HG03066 (cell line): ENCODE results near the gene UBE2V1.
"Not testable (repeated sequence)": the region's sequence is repeated elsewhere in the genome, so short reads cannot be mapped to it uniquely, and the experiment has no call there.

Source experiments
- ATAC-seq: cut with Tn5 transposase; IDR thresholded peaks from one replicate; pipeline ENCODE4 v1.9.1; 2021; ENCODE audit warnings: low read depth; ENCODE audit not compliant: unreplicated experiment

UBE2V1 gene

DNA sequence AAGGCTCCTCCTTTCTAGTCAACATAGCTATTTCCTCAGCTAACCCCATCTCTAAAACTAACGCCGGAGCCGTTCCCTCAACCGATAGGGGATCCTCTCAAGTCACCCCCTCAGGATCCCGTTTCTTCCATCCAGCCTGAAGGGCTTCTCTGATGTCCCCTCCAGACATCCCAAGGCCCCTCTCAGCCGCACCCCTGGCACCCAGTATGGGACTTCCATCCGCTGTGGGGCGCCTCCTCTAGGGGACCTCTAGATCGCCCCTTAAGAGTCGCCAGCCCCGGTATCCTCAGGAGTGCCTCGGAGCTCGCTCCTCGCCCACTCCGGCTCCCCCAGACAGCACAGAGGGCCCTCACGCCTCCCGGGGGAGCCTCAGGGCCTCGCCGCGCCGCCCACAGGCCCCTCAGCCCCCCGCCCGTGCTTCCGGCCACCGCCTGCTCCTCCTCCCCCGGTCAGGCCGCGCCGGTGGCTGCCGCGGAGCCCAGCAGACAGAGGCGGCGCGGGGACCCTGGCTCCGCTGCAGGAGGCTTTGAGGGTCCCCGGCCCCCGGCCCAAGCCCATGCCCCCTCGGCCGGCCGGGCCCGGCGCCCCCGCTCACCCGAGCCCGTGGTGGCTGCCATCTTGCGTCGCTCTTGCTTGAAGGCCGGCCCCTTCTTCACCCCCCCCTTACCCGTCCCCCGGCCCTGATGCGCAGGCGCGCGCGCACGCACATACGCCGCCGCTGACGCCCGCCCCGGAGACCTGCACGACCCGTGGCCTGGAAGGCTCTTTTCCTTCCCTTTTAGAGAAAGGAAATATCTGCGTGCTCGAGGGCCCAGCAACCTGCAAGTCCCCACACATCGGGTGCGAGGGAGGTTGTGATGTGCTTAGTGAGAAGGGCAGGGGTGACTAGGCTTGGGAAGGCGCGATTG, at the start of gene UBE2V1:
UBE2V1 (minus strand) TSS at position 639 of the 908 bp plus-strand sequence; CDS start at position 617, 22 bp downstream.
- ATAC-seq = no peak

DNA sequence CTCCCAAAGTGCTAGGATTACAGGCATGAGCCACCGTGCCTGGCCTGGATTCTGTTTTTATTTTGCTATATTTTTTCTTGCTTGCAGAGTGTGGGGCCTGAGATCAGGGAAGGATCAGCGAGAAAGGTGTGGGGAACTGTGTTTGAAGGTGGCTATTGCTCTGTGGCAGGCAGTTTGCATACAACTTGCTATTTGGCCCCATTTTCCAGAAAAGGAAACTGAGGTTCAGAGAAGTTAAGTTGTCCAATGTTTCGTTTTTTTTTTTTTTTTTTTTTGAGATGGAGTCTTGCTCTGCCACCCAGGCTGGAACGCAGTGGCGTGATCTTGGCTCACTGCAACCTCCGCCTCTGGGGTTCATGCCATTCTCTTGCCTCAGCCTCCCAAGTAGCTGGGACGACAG, 48.5 kb upstream of the UBE2V1 start:
- not testable (repeated sequence) for ATAC-seq

GRCh38 chr20:50153500-50154377, 40.8 kb upstream of the UBE2V1 start, which contains the start of gene PEDS1:
TSS of gene PEDS1 (minus strand) at chr20:50153723. CDS start at chr20:50153637, 86 bp downstream.
- ATAC-seq = peak; percentile 91

DNA sequence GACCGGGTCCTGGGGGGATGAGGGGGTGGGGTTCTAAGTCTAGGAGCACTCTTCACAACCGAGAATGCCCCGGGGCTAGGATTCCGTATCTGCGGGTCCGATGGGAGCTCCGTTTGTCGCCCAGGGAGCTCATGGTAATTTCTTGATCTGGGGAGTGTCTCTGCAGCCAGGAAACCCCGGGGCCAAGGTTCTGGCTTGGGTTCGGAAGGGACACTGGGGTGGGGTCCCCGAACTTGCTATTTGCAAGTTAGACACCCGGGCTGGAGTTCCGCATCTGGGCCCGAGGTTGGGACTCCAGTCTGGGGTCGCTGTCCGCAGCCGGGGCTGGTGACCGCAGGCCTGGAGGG, 40.2 kb upstream of the UBE2V1 start:
- peak; percentile 18 for ATAC-seq

GRCh38 chr20:50152394-50153152, 39.6 kb upstream of the UBE2V1 start:
- ATAC-seq = no peak

GRCh38 chr20:50151034-50151743, 38.2 kb upstream of the UBE2V1 start:
- ATAC-seq = no peak

GRCh38 chr20:50149481-50150254, 36.7 kb upstream of the UBE2V1 start:
- no peak for ATAC-seq

DNA sequence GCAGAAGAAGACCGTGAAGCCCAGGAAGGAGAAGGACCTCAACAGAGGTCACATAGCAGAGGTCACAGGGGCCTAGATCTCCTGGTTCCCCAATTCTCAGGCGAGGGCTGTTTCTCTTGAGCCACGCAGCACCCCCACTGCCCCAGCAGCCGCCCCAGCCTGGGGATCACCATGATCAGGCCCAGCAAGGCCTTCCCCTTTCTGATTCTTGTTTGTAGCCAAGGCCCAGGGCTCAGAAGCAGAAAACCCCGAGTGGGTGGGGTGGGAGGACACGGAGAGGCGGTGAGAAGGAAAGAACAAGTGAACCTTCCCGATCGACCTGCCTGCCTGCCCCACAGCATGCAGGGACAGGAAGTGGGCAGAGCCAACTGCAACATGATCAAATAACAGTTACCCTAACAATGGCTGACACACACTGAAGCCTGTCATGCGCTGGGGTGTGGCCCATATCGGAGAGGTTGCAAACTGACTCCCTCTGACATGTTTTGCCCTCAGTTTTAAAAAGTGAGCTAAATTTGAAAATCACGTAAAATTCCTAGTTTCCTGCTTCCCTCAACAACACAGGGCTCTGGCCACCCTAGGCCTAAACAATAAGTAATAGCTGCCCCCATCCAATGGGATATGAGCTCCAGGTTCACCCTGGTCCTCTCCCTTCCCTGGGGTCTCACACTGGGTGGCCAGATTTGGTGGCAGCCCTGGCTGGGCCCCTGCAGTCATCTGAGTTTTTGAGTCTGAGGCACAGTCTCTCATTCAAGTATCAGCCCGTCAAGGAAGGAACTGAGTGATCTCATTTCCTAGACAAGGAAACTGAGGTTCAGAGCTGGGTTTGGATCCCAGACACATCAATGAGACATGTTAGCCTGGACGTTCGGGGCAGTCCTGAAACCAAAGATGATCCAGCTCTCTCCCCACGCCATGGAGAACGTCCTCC, 34.0 kb upstream of the UBE2V1 start:
- no peak for ATAC-seq

GRCh38 chr20:50146214-50146613, 33.3 kb upstream of the UBE2V1 start:
- ATAC-seq = no peak

DNA sequence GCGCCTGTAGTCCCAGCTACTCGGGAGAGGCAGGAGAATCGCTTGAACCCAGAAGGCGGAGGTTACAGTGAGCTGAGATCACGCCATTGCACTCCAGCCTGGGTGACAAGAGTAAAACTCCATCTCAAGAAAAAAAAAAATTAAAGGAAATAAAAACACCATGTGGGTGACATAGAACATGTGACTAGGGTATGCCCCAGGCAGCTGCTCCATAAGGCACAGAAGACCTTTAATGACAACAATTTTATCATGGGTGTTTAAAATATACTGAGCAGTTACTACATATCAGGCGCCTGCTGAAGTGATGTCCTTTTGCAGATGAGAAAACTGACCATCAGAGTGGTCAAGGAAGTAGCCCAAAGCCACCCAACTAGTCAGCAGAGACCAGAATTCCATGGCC, 32.6 kb upstream of the UBE2V1 start:
- no peak for ATAC-seq

DNA sequence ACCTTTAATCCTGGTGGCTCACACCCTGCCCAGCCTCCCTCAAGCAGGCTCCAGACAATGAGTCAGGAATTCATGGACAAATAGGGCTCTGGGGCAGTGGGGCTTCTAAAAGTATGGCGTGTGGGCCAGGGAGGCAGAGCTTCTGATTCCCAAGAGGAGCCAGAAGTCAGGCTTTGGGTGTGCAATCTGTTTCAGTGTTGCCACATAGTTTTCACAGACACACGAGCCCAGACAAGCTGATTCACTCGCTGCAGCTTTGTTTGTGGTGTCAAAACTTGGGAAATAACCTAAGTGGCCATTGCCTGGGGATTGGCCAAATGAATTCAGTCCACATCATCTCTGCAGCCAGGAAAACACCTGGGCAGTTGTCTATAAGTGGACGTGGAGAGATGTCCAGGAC, 31.4 kb upstream of the UBE2V1 start:
- no peak for ATAC-seq

- no peak for ATAC-seq
Observed at GRCh38 chr20:50142812-50143211, 29.9 kb upstream of the UBE2V1 start.

DNA sequence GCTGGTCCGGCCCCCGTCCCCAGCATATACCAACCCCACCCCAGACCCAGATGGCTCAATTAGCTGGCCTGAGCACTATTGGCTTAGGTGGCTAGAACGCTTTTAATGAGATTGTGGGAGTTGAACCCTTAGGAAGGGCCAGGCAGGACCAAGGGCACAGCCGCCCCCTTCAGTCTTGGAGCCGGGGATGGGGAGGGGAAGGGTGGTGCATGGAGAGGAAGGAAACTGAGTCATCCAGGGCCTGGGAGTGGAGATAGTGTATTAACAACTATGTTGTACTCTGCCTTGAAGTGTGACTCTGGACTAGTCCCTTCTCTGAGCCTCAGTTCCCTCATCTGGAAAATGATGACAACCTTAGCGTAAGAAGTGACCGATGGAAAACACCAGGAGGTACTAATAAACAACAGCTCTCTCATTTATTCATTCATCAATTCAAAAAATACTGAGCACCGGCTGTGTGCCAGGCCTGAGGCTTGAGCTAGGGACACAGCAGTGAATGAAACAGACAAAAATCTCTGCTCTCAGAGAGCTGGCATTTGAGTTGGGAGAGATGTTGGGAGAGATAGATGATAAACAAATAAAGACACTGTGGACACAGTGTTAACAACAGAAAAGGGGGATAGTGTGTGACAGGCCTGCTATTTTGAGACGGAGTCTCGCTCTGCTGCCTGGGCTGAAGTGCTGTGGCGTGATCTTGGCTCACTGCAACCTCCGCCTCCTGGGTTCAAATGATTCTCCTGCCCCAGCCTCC, 29.0 kb upstream of the UBE2V1 start:
- no peak for ATAC-seq

- no peak for ATAC-seq
Observed at GRCh38 chr20:50141018-50141675, 28.2 kb upstream of the UBE2V1 start.

GRCh38 chr20:50140339-50140859, 27.4 kb upstream of the UBE2V1 start:
- no peak for ATAC-seq

DNA sequence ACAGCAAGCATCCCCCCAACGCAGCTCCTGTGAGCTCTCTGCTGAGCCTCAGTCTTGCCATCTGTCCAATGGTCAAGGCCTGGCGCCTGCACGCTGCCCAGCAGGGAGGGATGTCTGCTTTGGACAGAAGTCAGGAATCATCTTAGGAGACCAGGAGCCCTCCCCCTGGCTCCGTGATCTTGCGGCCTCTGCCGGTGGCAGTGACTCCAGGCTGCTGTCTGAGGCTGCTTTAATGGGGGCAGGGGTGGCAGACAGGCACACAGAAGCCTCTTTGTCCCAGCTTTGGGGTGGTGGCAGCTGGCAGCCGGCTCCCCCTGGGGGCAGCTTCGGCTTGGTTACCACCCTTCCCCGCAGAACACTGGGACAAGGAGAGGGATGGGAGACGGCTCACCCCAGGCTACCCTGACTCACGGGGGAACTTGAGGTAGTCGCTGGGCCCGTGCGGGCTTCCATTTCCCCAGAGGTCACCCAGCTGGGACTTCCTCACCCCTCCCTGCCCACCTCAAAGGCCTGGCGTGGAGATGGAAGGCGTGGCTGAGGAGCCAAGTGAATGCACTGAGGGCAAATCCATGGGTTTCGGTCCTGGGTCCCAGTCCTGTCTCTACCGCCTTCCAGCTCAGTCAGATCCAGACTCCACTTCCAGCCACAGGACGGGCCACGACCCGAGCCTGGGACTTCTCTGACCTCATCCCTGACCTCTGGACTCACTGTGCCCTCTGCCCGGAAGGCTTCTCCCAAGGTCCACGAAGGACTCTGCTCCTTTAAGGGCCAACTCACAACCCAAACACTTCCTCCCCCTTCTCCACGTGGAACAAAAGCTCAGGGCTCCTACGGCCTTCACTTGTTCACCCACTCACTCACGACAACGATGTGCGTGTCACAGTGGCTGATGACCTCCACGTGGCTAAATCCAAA, 25.8 kb upstream of the UBE2V1 start:
- ATAC-seq = no peak
